ENCODE measurements around the gene TEX29. TPM values are rescaled to one million over a fixed set of nuclear protein-coding genes. Genes with fewer than 3 reads are reported as not detected.

TEX29 gene
- total RNA-seq, 1 experiment from 2014 or later, result not detected

DNA sequence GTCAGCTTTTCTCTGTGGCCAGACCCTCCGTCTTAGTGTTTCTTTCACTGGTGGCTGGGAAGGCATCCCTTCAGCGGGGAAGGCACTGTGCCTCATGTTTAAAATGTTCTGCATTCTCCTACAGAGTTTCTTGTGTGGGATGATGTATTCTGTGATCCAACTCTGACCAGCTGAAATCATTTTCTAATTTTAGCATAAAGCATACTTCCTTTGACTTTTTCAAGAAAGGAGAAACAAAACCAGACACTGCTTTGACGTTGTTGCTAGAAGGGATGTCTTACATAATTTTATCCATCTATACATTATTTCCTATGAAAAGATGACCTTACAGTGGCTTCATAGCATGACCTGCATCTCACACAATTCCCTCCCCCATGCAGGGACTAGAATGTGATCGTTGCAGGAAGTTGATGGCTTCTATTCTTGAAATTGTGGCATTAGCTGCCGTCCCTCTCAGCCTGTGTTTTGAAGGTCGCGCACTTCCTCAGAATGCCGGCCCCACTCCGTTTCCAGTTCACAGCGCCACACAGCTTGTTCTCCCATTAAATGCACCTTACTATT is 38.6 kb upstream of the TEX29 start:
- no TSS peak for BruUV-seq (replicated peaks)
- in situ Hi-C loops (cut with HindIII; ENCODE audit: low pct_unique_long_range_greater_than_20kb, low sequenced_read_pairs), result no loop called here
- DNase-seq (ENCODE audit: low read depth, low spot score) (no peak), ATAC-seq (no peak)
- H3K9me3 ChIP-seq (ENCODE audit: control insufficient read depth, insufficient read depth, low read depth, low read length), result no peaks in the 10 kb centered on the region
- H3K4me1 ChIP-seq (ENCODE audit: control insufficient read depth, insufficient read depth, low read length), result no peaks in the 10 kb centered on the region
- H3K27ac ChIP-seq (ENCODE audit: low read length), result no peak overlapping the region
- ChIA-PET CTCF (no interaction called here), POLR2A (no interaction called here)
- intact Hi-C loops (cut with micrococcal nuclease; ENCODE audit: unreplicated experiment), result no loop called here
- TF ChIP-seq POLR2AphosphoS5 (IDR thresholded peaks at IDR 0.05; ENCODE audit: low read depth, low read length), result no peak
- TF ChIP-seq TCF7L2 (IDR thresholded peaks at IDR 0.05; ENCODE audit: low read depth, low read length), result no peak
- TF ChIP-seq, protein P1, sequence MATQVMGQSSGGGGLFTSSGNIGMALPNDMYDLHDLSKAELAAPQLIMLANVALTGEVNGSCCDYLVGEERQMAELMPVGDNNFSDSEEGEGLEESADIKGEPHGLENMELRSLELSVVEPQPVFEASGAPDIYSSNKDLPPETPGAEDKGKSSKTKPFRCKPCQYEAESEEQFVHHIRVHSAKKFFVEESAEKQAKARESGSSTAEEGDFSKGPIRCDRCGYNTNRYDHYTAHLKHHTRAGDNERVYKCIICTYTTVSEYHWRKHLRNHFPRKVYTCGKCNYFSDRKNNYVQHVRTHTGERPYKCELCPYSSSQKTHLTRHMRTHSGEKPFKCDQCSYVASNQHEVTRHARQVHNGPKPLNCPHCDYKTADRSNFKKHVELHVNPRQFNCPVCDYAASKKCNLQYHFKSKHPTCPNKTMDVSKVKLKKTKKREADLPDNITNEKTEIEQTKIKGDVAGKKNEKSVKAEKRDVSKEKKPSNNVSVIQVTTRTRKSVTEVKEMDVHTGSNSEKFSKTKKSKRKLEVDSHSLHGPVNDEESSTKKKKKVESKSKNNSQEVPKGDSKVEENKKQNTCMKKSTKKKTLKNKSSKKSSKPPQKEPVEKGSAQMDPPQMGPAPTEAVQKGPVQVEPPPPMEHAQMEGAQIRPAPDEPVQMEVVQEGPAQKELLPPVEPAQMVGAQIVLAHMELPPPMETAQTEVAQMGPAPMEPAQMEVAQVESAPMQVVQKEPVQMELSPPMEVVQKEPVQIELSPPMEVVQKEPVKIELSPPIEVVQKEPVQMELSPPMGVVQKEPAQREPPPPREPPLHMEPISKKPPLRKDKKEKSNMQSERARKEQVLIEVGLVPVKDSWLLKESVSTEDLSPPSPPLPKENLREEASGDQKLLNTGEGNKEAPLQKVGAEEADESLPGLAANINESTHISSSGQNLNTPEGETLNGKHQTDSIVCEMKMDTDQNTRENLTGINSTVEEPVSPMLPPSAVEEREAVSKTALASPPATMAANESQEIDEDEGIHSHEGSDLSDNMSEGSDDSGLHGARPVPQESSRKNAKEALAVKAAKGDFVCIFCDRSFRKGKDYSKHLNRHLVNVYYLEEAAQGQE (IDR thresholded peaks at IDR 0.05; ENCODE audit: insufficient read depth in 1 of 2, low read depth in 2 of 2, low read length in 1 of 2), result no peak
- peaks cover 2% of the 10 kb centered on the region; the same call in 1 of the 2 replicates for H3K36me3 ChIP-seq (ENCODE audit: control insufficient read depth, insufficient read depth, low read length)
- no peaks in the 10 kb centered on the region for H3K27me3 ChIP-seq (ENCODE audit: control insufficient read depth, insufficient read depth, low read length)
- H3K4me3 ChIP-seq (ENCODE audit: low read depth in 2 of 2, low read length in 2 of 2), result no peak overlapping the region

DNA sequence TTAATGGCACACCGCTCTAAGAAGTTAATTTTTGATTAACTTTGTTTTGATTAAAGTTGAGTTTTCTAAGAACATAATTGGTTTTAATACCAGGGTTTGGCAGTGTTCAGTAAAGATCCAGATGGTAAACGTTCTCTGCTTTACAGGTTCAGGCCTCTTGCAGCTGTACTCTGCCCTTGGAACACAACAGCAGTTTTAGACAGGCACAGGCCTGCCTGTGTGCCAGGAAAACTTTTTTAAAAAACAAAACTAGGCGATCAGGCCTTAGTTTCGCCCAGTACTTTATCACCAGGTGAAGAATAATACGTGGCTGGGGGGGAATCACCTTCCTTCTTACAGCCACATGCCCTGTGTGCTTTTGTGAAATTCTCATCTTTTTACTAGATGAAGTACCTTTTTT is 38.0 kb upstream of the TEX29 start:
- TF ChIP-seq TCF7L2 (IDR thresholded peaks at IDR 0.05; ENCODE audit: low read depth, low read length) (no peak), SIN3A (IDR thresholded peaks at IDR 0.05; ENCODE audit: borderline replicate concordance, insufficient read depth, low read depth, low read length) (no peak)
- TF ChIP-seq, protein P1 (IDR thresholded peaks at IDR 0.05; ENCODE audit: insufficient read depth in 1 of 2, low read depth in 2 of 2, low read length in 1 of 2), result no peak
- intact Hi-C loops (cut with micrococcal nuclease; ENCODE audit: unreplicated experiment) (no loop called here), in situ Hi-C loops (cut with HindIII; ENCODE audit: low pct_unique_long_range_greater_than_20kb, low sequenced_read_pairs) (no loop called here)
- BruUV-seq (replicated peaks), result no TSS peak
- Histone ChIP-seq H3K9me3 (ENCODE audit: control insufficient read depth, insufficient read depth, low read depth, low read length) (no peaks in the 10 kb centered on the region), H3K27ac (ENCODE audit: low read length) (no peak overlapping the region), H3K4me1 (ENCODE audit: control insufficient read depth, insufficient read depth, low read length) (no peaks in the 10 kb centered on the region), H3K36me3 (ENCODE audit: control insufficient read depth, insufficient read depth, low read length) (peaks cover 2% of the 10 kb centered on the region; the same call in 1 of the 2 replicates), H3K4me3 (ENCODE audit: low read depth in 2 of 2, low read length in 2 of 2) (no peak overlapping the region), H3K27me3 (ENCODE audit: control insufficient read depth, insufficient read depth, low read length) (no peaks in the 10 kb centered on the region)
- CTCF ChIA-PET, result no interaction called here
- DNase-seq (ENCODE audit: low read depth, low spot score), result no peak
- POLR2A ChIA-PET, result no interaction called here
- ATAC-seq, result no peak

- CTCF ChIA-PET, result no interaction called here
Observed at GRCh38 chr13:111282997-111283396, 37.4 kb upstream of the TEX29 start.

More at GRCh38 chr13:111282997-111283396, 37.4 kb upstream of the TEX29 start:
- TF ChIP-seq, protein P1 (IDR thresholded peaks at IDR 0.05; ENCODE audit: insufficient read depth in 1 of 2, low read depth in 2 of 2, low read length in 1 of 2), result no peak
- TF ChIP-seq SIN3A (IDR thresholded peaks at IDR 0.05; ENCODE audit: borderline replicate concordance, insufficient read depth, low read depth, low read length) (no peak), TCF7L2 (IDR thresholded peaks at IDR 0.05; ENCODE audit: low read depth, low read length) (no peak), POLR2AphosphoS5 (IDR thresholded peaks at IDR 0.05; ENCODE audit: low read depth, low read length) (no peak)
- TF ChIP-seq, protein P2, sequence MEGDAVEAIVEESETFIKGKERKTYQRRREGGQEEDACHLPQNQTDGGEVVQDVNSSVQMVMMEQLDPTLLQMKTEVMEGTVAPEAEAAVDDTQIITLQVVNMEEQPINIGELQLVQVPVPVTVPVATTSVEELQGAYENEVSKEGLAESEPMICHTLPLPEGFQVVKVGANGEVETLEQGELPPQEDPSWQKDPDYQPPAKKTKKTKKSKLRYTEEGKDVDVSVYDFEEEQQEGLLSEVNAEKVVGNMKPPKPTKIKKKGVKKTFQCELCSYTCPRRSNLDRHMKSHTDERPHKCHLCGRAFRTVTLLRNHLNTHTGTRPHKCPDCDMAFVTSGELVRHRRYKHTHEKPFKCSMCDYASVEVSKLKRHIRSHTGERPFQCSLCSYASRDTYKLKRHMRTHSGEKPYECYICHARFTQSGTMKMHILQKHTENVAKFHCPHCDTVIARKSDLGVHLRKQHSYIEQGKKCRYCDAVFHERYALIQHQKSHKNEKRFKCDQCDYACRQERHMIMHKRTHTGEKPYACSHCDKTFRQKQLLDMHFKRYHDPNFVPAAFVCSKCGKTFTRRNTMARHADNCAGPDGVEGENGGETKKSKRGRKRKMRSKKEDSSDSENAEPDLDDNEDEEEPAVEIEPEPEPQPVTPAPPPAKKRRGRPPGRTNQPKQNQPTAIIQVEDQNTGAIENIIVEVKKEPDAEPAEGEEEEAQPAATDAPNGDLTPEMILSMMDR (IDR thresholded peaks at IDR 0.05), result no peak
- intact Hi-C loops (cut with micrococcal nuclease; ENCODE audit: unreplicated experiment), result no loop called here
- peaks cover 2% of the 10 kb centered on the region; the same call in 1 of the 2 replicates for H3K36me3 ChIP-seq (ENCODE audit: control insufficient read depth, insufficient read depth, low read length)
- H3K4me3 ChIP-seq (ENCODE audit: low read depth in 2 of 2, low read length in 2 of 2), result no peak overlapping the region
- H3K27me3 ChIP-seq (ENCODE audit: control insufficient read depth, insufficient read depth, low read length), result no peaks in the 10 kb centered on the region
- POLR2A ChIA-PET, result no interaction called here
- no peak for DNase-seq (ENCODE audit: low read depth, low spot score)
- in situ Hi-C loops (cut with HindIII; ENCODE audit: low pct_unique_long_range_greater_than_20kb, low sequenced_read_pairs), result no loop called here
- ATAC-seq, result no peak
- no peaks in the 10 kb centered on the region for H3K9me3 ChIP-seq (ENCODE audit: control insufficient read depth, insufficient read depth, low read depth, low read length)
- no peak overlapping the region for H3K27ac ChIP-seq (ENCODE audit: low read length)
- no TSS peak for BruUV-seq (replicated peaks)
- no peaks in the 10 kb centered on the region for H3K4me1 ChIP-seq (ENCODE audit: control insufficient read depth, insufficient read depth, low read length)
